Colonic mucosa (tissue), 4 donors: ENCODE data around the gene TBC1D19. TPM values are rescaled to one million over a fixed set of nuclear protein-coding genes. Genes with fewer than 3 reads are reported as not detected.
"Not testable (repeated sequence)": the region's sequence is repeated elsewhere in the genome, so short reads cannot be mapped to it uniquely, and the experiment has no call there.

Experiments used
- DNase-seq: peaks from one replicate; pipeline ENCODE4 v3.0.0-alpha.2; 2020
- H3K27ac ChIP-seq: fragments of 200-600 bp; one replicate; pipeline ENCODE4 v1.8.0; 2021
- H3K27me3 ChIP-seq: fragments of 200-600 bp; one replicate; pipeline ENCODE4 v1.8.0; 2021
- H3K36me3 ChIP-seq: fragments of 200-600 bp; one replicate; pipeline ENCODE4 v1.8.0; 2021
- H3K4me1 ChIP-seq: fragments of 200-600 bp; one replicate; pipeline ENCODE4 v1.8.0; 2021; ENCODE audit warnings: mild to moderate bottlenecking
- H3K4me3 ChIP-seq: fragments of 200-600 bp; one replicate; pipeline ENCODE4 v1.8.0; 2021
- H3K9ac ChIP-seq, 2 donors: one replicate each; pipeline ENCODE4 v1.7.0; 2013; ENCODE audit warnings: control low read depth in 2 of 2, low read depth in 2 of 2, low read length in 2 of 2
- H3K9me3 ChIP-seq: fragments of 200-600 bp; one replicate; pipeline ENCODE4 v1.8.0; 2021
- intact Hi-C: fragments of 100-400 bp; cut with DNase I; formaldehyde crosslinking; loops from one replicate; pipeline ENCODE4 v1.14.1; 2022
- total RNA-seq, 2 donors: library from RNA; stranded (reverse); fragmentation: NEBNext Ultra II Directional in 1 of 2; extraction: Animal tissue kit (Norgen Biotek cat#: 25700) in 1 of 2; gene quantifications; one replicate each; pipeline ENCODE4 v1.2.1, GENCODE V29; 2021
- TF ChIP-seq, protein P1 (sequence below): fragments of 200-600 bp; IDR thresholded peaks from one replicate; pipeline ENCODE4 v1.8.0; 2022; ENCODE audit warnings: antibody characterized with exemption, mild to moderate bottlenecking
- donor health status: healthy.
- donor health status: DM: no; HTN: no; CAD: no.
- donor health status: DM: no; HTN: no; CAD: no.

The TBC1D19 gene, protein sequence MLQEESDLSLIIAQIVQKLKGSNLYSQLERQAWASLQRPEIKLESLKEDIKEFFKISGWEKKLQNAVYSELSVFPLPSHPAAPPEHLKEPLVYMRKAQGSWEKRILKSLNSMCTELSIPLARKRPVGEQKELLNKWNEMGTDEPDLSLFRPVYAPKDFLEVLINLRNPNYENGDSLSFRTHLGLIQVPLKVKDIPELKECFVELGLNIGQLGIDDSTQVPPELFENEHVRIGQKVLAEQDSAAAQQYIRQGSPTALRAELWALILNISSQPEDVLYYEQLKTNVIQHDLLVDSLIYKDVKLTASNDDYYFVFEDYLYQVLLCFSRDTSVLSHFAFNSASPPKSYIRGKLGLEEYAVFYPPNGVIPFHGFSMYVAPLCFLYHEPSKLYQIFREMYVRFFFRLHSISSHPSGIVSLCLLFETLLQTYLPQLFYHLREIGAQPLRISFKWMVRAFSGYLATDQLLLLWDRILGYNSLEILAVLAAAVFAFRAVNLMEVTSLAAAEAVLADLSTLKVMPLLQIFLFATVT
- total RNA-seq: 1 to 10 TPM; 2.6 to 4.0 TPM

DNA sequence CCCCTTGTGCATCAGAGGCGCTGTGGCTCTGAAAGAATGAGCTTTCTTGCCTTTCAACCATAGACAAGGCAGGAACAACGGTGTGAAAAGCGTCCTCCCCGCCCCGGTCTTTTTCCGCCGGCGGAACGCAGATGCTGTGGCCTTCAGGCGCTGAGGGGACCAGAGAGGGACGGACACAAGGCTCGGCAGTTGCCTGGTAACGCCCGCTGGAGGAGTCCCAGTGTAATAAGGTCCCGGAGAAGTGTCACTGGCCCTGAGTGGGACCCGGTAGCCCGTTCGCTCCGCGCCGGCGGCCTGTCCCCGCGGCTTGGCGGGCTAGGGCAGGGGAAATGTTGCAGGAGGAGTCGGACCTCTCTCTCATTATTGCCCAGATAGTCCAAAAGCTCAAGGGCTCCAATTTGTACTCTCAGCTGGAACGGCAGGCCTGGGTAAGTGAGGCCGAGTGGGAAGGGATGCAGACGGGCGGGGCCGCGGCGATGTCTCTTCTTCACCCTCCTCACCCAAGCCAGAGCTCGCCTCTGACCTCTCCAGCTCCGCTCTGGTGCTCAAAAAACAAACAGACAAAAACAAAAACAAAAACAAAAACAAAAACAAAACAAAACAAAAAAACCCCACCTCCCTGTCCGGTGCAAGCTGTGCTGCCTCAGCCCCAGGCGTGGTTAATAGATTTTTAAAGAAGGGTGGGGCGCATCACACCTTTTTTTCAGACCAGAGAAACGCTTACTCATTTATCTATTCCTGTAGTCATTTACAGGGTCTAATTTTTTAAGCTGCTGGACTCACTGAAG, at the start of gene TBC1D19:
TSS of gene TBC1D19 (plus strand) at position 220 of the 788 bp plus-strand sequence. CDS start at position 330, 110 bp downstream.
- DNase-seq: peak; percentile 88
- intact Hi-C loops: no loop called here
- H3K27me3 ChIP-seq: no peaks in the 10 kb centered on the region
- H3K9ac ChIP-seq: peak within 1 kb of the TSS; percentile 70 to 74
- TF ChIP-seq, protein P1, sequence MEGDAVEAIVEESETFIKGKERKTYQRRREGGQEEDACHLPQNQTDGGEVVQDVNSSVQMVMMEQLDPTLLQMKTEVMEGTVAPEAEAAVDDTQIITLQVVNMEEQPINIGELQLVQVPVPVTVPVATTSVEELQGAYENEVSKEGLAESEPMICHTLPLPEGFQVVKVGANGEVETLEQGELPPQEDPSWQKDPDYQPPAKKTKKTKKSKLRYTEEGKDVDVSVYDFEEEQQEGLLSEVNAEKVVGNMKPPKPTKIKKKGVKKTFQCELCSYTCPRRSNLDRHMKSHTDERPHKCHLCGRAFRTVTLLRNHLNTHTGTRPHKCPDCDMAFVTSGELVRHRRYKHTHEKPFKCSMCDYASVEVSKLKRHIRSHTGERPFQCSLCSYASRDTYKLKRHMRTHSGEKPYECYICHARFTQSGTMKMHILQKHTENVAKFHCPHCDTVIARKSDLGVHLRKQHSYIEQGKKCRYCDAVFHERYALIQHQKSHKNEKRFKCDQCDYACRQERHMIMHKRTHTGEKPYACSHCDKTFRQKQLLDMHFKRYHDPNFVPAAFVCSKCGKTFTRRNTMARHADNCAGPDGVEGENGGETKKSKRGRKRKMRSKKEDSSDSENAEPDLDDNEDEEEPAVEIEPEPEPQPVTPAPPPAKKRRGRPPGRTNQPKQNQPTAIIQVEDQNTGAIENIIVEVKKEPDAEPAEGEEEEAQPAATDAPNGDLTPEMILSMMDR: no peak
- H3K9me3 ChIP-seq: no peaks in the 10 kb centered on the region
- H3K27ac ChIP-seq: peak within 1 kb of the TSS; percentile 56
- no peaks in the 10 kb centered on the region for H3K36me3 ChIP-seq
- peaks cover 4% of the 10 kb centered on the region for H3K4me1 ChIP-seq
- H3K4me3 ChIP-seq: peak within 1 kb of the TSS; percentile 86

DNA sequence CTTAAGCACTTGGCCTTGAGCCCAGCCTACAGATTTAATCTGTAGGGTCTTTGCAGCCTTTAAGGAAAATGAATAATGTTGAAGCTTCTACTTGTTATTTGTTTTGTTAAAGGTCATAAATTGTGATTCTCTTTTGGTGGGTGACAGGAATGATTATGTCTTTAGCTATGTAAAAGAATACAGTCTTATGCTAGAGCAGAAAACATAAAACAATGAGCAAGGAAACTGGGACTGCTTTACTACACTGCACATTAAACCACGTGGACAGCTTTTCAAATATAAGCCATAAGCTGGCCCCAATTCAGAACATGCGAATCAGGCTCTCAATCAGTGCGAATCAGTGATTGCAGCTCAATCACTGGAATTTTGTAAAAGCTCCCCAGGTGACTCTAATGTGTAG, 40.9 kb upstream of the TBC1D19 start:
- intact Hi-C loops: no loop called here
- Histone ChIP-seq H3K9ac (no peak overlapping the region), H3K9me3 (no peaks in the 10 kb centered on the region), H3K4me3 (no peak overlapping the region), H3K4me1 (no peaks in the 10 kb centered on the region), H3K36me3 (no peaks in the 10 kb centered on the region), H3K27ac (no peak overlapping the region), H3K27me3 (no peaks in the 10 kb centered on the region)
- DNase-seq: no peak
- TF ChIP-seq, protein P1: no peak

DNA sequence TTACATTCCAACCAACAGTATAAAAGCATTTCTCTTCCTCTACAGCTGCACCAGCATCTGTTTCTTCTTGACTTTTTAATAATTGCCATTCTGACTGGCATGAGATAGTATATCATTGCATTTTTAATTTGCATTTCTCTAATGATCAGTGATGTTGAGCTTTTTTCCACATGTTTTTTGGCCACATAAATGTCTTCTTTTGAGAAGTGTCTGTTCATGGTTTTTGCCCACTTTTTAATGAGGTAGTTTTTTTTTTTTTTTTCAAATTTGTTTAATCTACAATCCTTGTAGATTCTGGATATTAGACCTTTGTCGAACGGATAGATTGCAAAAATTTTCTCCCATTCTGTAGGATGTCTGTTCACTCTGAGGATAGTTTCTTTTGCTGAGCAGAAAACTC, 39.5 kb upstream of the TBC1D19 start:
- Histone ChIP-seq H3K4me1 (no peaks in the 10 kb centered on the region), H3K27ac (no peak overlapping the region), H3K9ac (no peak overlapping the region), H3K27me3 (no peaks in the 10 kb centered on the region), H3K36me3 (no peaks in the 10 kb centered on the region), H3K9me3 (no peaks in the 10 kb centered on the region), H3K4me3 (no peak overlapping the region)
- no peak for DNase-seq
- intact Hi-C loops: no loop called here
- TF ChIP-seq, protein P1: no peak

DNA sequence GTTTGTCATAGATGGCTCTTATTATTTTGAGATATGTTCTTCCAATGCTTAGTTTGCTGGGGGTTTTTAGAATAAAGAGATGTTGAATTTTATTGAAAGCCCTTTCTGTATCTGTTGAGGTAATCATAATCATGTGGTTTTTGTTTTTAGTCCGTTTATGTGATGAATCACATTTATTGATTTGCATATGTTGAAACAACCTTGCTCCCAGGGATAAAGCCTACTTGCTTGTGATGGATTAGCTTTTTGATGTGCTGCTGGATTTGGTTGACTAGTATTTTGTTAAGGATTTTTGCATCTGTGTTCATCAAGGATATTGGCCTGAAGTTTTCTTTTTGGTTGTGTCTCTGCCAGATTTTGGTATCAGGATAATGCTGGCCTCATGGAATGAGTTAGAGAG, 35.5 kb upstream of the TBC1D19 start:
- H3K9me3 ChIP-seq, H3K36me3 ChIP-seq, H3K4me3 ChIP-seq, H3K9ac ChIP-seq, H3K27me3 ChIP-seq, DNase-seq, H3K4me1 ChIP-seq, H3K27ac ChIP-seq, intact Hi-C loops: not testable (repeated sequence)

DNA sequence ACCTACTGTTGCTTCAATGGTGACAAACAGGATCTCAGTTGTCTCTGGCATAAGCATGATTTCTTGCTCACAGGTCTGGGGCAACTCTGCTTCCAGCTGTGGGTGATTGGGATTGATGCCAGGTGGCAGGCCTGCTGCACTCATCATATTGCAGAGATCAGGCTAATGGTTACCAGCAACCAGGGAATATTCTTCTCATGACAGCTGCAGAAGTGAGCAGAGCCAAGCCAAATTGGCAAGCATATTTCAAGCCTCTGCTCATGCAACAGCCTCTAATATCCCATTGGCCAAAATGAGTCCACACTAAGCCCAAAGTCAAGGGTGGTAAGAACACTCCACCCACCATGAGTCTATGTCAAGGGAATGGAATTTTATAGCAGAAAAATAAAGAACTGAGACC, 26.7 kb upstream of the TBC1D19 start:
- DNase-seq: no peak
- H3K9me3 ChIP-seq: no peaks in the 10 kb centered on the region
- no peaks in the 10 kb centered on the region for H3K4me1 ChIP-seq
- no peak overlapping the region for H3K27ac ChIP-seq
- H3K9ac ChIP-seq: no peak overlapping the region
- no peaks in the 10 kb centered on the region for H3K27me3 ChIP-seq
- TF ChIP-seq, protein P1: no peak
- intact Hi-C loops: no loop called here
- no peaks in the 10 kb centered on the region for H3K36me3 ChIP-seq
- H3K4me3 ChIP-seq: no peak overlapping the region
